CD14-positive monocyte (primary cell): ENCODE data around the gene ATP5MC3. TPM values are rescaled to one million over a fixed set of nuclear protein-coding genes. Genes with fewer than 3 reads are reported as not detected.

Source experiments
- DNase-seq, 3 donors: peaks; one replicate each; pipeline ENCODE4 v3.0.0-alpha.2; 2011 to 2022
- H2AFZ ChIP-seq: 2 replicates; pipeline ENCODE4 v1.6.0; 2012; ENCODE audit warnings: mild to moderate bottlenecking, low read depth, low read length, inconsistent platforms; ENCODE audit not compliant: insufficient read depth, poor library complexity, severe bottlenecking
- H3K27ac ChIP-seq, 2 donors: 1 replicate in 1 of 2; 2 replicates in 1 of 2; pipeline ENCODE4 v1.5.1; 2012 to 2013; ENCODE audit warnings: low read length in 2 of 2, control low read depth in 1 of 2, inconsistent platforms in 1 of 2, low read depth in 1 of 2, mild to moderate bottlenecking in 1 of 2
- H3K27me3 ChIP-seq, 2 donors: one replicate each; pipeline versions ENCODE4 v1.6.0 to v1.6.1; 2011 to 2013; ENCODE audit warnings: low read length in 2 of 2; ENCODE audit not compliant: control insufficient read depth in 2 of 2, insufficient read depth in 2 of 2
- H3K36me3 ChIP-seq, 2 donors: replicated peaks in 1 of 2; 1 replicate in 1 of 2; 2 replicates in 1 of 2; pipeline versions ENCODE4 v1.5.1 to v1.6.1; 2012 to 2013; ENCODE audit warnings: low read length in 2 of 2, control low read depth in 1 of 2, inconsistent platforms in 1 of 2, mild to moderate bottlenecking in 1 of 2; ENCODE audit not compliant: insufficient read depth in 2 of 2, control insufficient read depth in 1 of 2
- H3K4me1 ChIP-seq, 2 donors: 1 replicate in 1 of 2; 2 replicates in 1 of 2; pipeline versions ENCODE4 v1.5.1 to v1.6.1; 2012 to 2013; ENCODE audit warnings: low read length in 2 of 2, control low read depth in 1 of 2, inconsistent platforms in 1 of 2, mild to moderate bottlenecking in 1 of 2, moderate library complexity in 1 of 2; ENCODE audit not compliant: insufficient read depth in 2 of 2, control insufficient read depth in 1 of 2
- H3K4me2 ChIP-seq: replicated peaks from 2 replicates; pipeline ENCODE3; 2012; ENCODE audit warnings: low read length, moderate library complexity, mild to moderate bottlenecking; ENCODE audit not compliant: poor library complexity, severe bottlenecking; ENCODE audit errors: extremely low read depth
- H3K4me3 ChIP-seq, 3 experiments: fragments of 200-600 bp in 1 of 3; sonication (generic) in 1 of 3; replicated peaks in 1 of 3; 1 replicate in 2 of 3; 2 replicates in 1 of 3; pipeline ENCODE4 v1.5.1; 2011 to 2013; ENCODE audit warnings: low read length in 3 of 3, mild to moderate bottlenecking in 3 of 3, control low read depth in 2 of 3, low read depth in 2 of 3, inconsistent platforms in 1 of 3, moderate library complexity in 1 of 3
- H3K79me2 ChIP-seq: 2 replicates; pipeline ENCODE4 v1.6.0; 2012; ENCODE audit warnings: mild to moderate bottlenecking, control low read depth, inconsistent platforms, low read length, moderate library complexity; ENCODE audit not compliant: insufficient read depth
- H3K9ac ChIP-seq: 2 replicates; pipeline ENCODE4 v1.6.0; 2017; ENCODE audit warnings: low read length, mild to moderate bottlenecking; ENCODE audit not compliant: insufficient read depth, poor library complexity, severe bottlenecking
- H3K9me3 ChIP-seq, 2 donors: replicated peaks in 1 of 2; 1 replicate in 1 of 2; 2 replicates in 1 of 2; pipeline versions ENCODE4 v1.5.1 to v1.6.1; 2012 to 2013; ENCODE audit warnings: low read length in 2 of 2, control low read depth in 1 of 2; ENCODE audit not compliant: control insufficient read depth in 1 of 2, insufficient read depth in 1 of 2
- H4K20me1 ChIP-seq: 2 replicates; pipeline ENCODE4 v1.6.0; 2012; ENCODE audit warnings: mild to moderate bottlenecking, low read length, control low read depth, moderate library complexity; ENCODE audit not compliant: insufficient read depth
- H3K27ac Mint-ChIP-seq, 7 donors: one replicate each; pipeline ENCODE4 v1.8.0; 2020; ENCODE audit warnings: mild to moderate bottlenecking in 7 of 7, mixed read lengths in 7 of 7, moderate library complexity in 6 of 7, inconsistent platforms in 2 of 7
- H3K27me3 Mint-ChIP-seq, 3 donors: one replicate each; pipeline ENCODE4 v1.8.0; 2021 to 2022; ENCODE audit warnings: low read depth in 3 of 3, mild to moderate bottlenecking in 3 of 3, mixed read lengths in 3 of 3, moderate library complexity in 3 of 3, inconsistent platforms in 1 of 3
- H3K36me3 Mint-ChIP-seq, 2 donors: one replicate each; pipeline ENCODE4 v1.8.0; 2020; ENCODE audit warnings: mixed read lengths in 2 of 2, inconsistent platforms in 1 of 2, mild to moderate bottlenecking in 1 of 2
- H3K4me1 Mint-ChIP-seq: one replicate; pipeline ENCODE4 v1.8.0; 2020; ENCODE audit warnings: mild to moderate bottlenecking, mixed read lengths
- H3K4me3 Mint-ChIP-seq, 2 donors: one replicate each; pipeline ENCODE4 v1.8.0; 2020; ENCODE audit warnings: mild to moderate bottlenecking in 2 of 2, mixed read lengths in 2 of 2, moderate library complexity in 1 of 2
- H3K9me3 Mint-ChIP-seq, 7 donors: one replicate each; pipeline ENCODE4 v1.8.0; 2020 to 2022; ENCODE audit warnings: mixed read lengths in 7 of 7, mild to moderate bottlenecking in 6 of 7, moderate library complexity in 6 of 7, inconsistent platforms in 2 of 7
- CTCF ChIP-seq: fragments of 200-600 bp; IDR thresholded peaks from one replicate; pipeline ENCODE4 v1.8.0; 2022; ENCODE audit warnings: antibody characterized with exemption, mild to moderate bottlenecking
- WGBS: methylation state at CpG from one replicate; pipeline ENCODE4 v1.1.5; 2013; ENCODE audit warnings: missing lambda C conversion rate; ENCODE audit not compliant: insufficient coverage; 5-methylcytosine and 5-hydroxymethylcytosine counted together
- intact Hi-C, 2 donors: fragments of 100-400 bp; cut with micrococcal nuclease; formaldehyde crosslinking; loops; one replicate each; pipeline versions ENCODE4 v1.15.0 to v1.15.1; 2023
- polyA plus RNA-seq, 3 donors: library from polyadenylated mRNA; depleted of rRNA in 1 of 3; unstranded in 2 of 3; stranded (reverse) in 1 of 3; fragments of 300-500 nt in 2 of 3; fragments of >200 nt in 1 of 3; fragmentation: Illumina TruSeq in 2 of 3; gene quantifications; 1 replicate in 2 of 3; 2 replicates in 1 of 3; pipeline ENCODE4 v1.2.3, GENCODE V29; 2012 to 2021

ATP5MC3 gene
- polyA plus RNA-seq, 3 donors = 139 to 533 (median 493) TPM

DNA sequence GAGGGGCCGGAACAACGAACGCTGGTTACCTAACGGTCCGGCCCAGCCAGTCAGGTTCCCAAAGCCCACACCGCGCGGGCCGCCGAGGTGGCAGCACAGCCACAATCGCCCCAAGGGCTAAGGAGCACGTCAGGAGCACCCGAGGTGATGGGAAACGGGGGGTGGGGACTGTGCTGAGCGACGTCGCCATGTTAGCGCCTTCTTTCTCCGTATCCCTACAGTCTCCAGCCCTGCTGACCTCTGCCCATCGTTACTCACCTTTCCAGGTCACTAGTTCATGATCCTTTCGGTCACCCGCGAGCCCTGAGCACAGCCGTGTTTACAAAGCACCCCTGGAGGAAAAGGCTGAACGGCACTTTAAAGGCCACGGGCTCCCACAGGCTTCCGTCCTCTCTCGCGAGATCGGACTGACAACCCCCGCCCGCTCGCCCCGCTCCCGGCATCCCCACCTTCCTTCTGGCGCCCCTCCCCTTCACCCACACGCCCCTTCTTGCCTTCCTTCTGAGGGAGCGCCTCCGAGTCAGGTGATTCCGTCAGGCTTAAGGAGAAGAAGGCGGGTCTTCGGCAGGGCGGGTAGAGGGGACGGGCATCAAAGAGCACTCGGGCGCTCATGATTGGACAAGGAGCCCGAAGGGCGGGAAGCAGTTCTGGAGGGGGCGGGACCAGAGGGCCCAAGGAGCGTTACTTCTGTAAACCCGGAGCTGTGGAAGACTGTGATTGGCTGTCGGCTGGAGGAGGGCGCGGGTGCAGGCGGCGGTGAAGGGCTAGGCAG, 13.5 kb downstream of the ATP5MC3 start, which contains the start of gene ATF2:
TSS of gene ATF2 (minus strand) at position 412 of the 772 bp plus-strand sequence. CDS start 31,760 bp downstream, outside the sequence.
- Mint-ChIP-seq H3K9me3 (no peaks in the 10 kb centered on the region), H3K4me1 (peaks cover 21% of the 10 kb centered on the region)
- no peaks in the 10 kb centered on the region for H3K9me3 ChIP-seq

More for the DNA sequence above, 13.5 kb downstream of the ATP5MC3 start, which contains the start of gene ATF2:
- H3K4me1 ChIP-seq = peaks cover 8 to 27% of the 10 kb centered on the region in 2 donors
- H3K79me2 ChIP-seq = peaks cover 49% of the 10 kb centered on the region
- peak within 1 kb of the TSS; percentile 82 to 96 (median 88) for H3K4me3 ChIP-seq
- peaks cover 0 to under 1% of the 10 kb centered on the region in 2 donors for H3K36me3 ChIP-seq
- H3K27me3 ChIP-seq = no peaks in the 10 kb centered on the region
- TF ChIP-seq CTCF = no peak
- H3K27ac ChIP-seq = peak within 1 kb of the TSS; percentile 91 to 94
- peak within 1 kb of the TSS; percentile 86 for H3K4me2 ChIP-seq
- no peaks in the 10 kb centered on the region for H3K27me3 Mint-ChIP-seq
- peak within 1 kb of the TSS; percentile 91 for H2AFZ ChIP-seq
- peak within 1 kb of the TSS; percentile 100 for H3K4me3 Mint-ChIP-seq
- H3K36me3 Mint-ChIP-seq = peaks cover 5 to 11% of the 10 kb centered on the region in 2 donors
- peak within 1 kb of the TSS; percentile 98 to 100 (median 99) for H3K27ac Mint-ChIP-seq
- peak; percentile 99 for DNase-seq
- H4K20me1 ChIP-seq = peaks cover 26% of the 10 kb centered on the region
- H3K9ac ChIP-seq = peak within 1 kb of the TSS; percentile 91
- under 1% methylated on average over 42 of the region's 56 CpGs for WGBS
- intact Hi-C loops = no loop called here
